ENCODE measurements around the gene CNOT6.
A peak's percentile ranks its signal among the peaks of the same experiment; 100 is the strongest.
"Not testable (repeated sequence)": the region's sequence is repeated elsewhere in the genome, so short reads cannot be mapped to it uniquely, and the experiment has no call there.

Gene CNOT6

DNA sequence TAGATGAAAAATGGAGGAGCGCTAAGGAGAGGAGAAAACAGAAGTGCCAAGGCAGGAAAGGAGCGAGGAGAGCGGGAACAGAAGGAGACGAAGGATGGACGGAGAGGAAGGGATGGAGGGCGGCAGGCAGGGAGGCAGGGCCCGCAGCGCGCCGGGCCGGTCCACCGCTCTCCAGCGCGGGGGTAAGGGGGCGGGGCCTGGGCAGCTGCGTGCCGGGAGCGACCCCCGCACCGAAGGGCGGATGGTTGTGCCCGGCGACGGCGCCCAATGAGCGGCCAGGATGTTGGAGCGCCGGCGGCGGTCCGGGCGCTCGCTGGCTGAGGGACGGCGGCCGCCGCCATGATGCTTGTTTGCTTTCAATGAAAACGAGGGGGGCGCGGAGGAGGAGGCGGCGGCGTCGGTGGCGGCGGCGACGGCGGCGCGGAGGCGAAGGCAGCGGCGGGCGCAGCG lies at the start of gene CNOT6:
Gene CNOT6 (plus strand): TSS at position 320 of the 450 bp plus-strand sequence. CDS start 34,898 bp downstream, outside the sequence.
- DNase-seq, result peak; percentile 96

DNA sequence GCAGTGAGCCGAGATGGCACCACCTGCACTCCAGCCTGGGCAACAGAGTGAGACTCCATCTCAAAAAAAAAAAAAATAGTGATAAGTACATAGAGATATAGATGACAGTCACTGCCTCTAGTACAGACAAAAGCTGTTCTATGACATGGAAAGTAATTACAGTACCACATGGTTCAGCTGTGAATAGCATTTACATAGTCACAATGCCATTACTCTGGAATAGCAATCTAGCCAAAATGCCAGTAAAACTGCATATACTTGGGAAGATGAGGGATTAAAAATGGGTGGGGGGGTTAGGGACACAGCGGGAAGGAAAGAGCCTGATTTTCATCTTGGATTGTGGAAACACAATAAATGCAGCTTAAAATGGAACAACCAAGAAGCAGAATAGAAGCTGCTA lies 39.4 kb upstream of the CNOT6 start:
- no peak for DNase-seq

DNA sequence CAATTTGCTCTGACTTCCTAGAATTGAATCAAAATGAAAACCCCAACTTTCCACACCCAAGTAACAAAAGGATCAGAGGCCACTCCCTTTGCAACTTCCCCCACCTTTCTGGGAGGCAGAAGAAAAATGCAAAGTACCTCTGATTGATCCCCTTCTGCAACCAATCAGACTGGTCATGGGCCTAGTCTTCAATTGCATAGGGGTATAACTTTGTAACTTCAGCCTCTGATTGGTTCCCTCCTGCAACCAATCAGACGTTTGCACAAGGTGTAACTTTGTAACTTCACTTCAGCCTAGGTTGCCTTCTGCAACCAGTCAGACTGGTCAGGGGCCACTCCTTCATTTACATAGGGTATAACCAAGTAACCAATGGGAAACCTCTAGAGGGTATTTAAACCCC lies 38.3 kb upstream of the CNOT6 start:
- DNase-seq, result no peak

DNA sequence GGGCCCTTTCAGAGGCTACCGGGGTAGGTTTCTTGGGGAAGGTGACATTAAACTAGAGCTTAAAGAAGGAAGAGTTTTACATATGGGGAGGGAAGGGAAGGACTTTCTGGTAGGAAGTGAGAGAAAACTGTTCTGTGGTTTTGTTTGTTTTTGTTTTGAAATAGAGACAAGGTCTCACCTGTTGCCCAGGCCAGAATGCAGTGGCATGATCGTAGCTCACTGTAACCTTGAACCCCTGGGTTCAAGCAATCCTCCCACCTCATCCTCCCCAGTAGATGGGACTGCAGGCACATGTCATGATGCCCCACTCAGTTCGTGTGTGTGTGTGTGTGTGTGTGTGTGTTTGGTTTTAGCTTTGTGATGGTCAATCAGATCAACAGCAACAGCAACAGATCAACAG lies 37.4 kb upstream of the CNOT6 start:
- no peak for DNase-seq

DNA sequence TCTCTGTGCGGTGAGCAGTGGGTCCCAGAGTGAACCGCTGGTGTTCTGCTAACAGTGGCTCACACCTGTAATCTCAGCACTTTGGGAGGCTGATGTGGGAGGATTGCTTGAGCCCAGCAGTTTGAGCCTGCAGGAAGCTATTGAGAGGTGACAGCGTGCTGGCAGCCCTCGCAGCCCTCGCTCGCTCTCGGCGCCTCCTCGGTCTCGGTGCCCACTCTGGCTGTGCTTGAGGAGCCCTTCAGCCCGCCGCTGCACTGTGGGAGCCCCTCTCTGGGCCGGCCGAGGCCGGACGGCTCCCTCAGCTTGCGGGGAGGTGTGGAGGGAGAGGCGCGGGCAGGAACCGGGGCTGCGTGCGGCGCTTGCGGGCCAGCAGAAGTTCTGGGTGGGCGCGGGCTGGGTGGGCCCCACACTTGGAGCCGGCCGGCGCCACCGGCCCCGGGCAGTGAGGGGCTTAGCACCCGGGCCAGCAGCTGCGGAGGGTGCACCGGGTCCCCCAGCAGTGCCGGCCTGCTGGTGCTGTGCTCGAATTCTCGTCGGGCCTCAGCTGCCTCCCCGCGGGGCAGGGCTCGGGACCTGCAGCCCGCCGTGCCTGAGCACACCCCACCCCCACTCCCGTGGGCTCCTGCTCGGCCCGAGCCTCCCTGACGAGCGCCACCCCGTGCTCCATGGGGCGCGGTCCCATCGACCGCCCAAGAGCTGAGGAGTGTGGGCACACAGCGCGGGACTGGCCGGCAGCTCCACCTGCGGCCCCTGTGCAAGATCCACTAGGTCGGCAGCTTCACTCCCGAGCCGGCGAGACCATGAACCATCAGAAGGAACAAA lies 35.1 kb upstream of the CNOT6 start:
- DNase-seq, result not testable (repeated sequence)

DNA sequence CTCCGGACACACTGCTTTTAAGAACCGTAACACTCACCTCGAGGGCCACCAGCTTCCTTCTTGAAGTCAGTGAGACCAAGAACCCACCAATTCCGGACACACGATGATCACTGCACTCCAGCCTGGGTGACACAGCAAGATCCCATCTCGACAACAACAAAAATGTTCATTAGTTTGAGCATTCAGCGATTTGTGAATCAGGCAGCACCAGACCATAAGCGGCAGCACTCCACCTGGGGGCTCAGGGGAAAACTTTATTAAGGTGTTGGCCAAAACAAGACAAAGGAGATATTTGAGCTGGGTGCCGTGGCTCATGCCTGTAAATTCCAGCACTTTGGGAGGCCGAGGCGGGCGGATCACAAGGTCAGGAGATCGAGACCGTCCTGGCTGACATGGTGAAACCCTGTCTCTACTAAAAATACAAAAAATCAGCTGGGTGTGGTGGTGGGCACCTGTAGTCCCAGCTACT lies 34.5 kb upstream of the CNOT6 start:
- not testable (repeated sequence) for DNase-seq

DNA sequence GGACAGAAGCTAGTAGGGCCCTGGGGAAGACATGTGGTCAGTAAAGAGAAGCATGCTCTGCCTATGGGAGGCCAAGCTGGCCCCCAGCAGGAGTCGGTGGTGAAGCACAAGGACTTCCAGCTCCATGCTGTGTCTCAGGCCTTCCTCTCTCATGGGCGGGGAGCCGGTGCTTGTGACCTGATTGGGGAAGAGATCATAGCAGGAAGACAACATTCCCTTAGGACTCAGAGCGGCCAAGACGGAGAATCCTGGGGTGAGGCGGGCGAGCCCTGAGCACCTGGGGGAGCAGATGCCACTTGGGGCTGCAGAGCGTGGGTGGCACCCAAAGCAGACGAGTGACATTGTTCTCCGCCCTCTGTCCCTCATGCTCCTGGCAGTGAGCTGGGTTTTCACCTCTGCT lies 33.3 kb upstream of the CNOT6 start:
- DNase-seq, result no peak

DNA sequence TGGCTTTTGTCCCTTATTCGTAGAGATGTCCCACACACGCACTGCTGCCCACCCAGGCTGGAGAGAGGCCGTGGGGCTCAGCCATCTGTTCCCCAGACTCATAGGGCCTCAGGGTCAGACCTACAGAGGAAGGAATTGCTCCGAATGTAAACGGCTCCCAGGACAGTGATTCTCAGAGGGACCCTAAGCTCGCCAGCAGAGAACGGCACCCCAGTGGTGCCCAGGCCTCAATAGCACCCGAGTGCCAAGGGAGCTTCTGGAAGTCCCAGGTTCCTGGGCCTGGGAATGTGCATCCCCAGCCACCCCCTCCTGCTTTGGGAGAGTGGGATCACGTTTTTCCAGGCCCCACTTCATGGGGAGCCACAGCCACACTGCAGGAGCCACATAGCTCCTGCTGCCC lies 32.9 kb upstream of the CNOT6 start:
- DNase-seq, result no peak

DNA sequence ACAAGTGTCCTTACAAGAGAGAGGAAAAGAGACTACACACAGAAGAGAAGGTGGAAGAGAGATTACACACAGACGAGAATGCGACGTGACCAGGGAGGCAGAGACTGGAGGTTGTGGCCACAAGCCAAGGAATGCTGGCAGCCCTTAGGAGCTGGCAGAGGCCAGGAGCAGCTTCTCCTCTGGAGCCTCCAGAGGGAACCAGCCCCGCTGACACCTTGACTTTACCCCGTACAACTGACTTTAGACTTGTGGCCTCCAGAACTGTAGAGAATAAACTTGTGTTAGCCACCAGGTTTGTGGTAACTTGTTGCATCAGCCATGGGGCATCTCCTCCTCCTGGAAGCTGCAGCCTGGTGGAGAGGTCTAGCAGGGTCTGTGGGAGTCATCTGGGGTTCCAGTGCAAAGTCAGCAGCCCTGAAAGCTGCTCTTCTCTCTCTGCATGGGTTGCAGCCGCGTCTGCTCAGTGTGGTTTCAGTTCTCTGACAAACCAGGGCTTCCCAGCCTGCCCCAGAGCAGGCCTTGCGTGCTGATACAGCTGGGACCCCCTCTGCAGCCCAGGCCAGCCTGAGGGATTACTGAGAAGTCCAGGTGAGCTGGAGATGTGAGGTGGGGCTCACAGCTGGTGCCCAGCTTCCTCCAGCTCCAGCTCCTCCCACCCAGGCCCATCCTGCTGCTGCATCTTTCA lies 30.8 kb upstream of the CNOT6 start:
- DNase-seq, result no peak

DNA sequence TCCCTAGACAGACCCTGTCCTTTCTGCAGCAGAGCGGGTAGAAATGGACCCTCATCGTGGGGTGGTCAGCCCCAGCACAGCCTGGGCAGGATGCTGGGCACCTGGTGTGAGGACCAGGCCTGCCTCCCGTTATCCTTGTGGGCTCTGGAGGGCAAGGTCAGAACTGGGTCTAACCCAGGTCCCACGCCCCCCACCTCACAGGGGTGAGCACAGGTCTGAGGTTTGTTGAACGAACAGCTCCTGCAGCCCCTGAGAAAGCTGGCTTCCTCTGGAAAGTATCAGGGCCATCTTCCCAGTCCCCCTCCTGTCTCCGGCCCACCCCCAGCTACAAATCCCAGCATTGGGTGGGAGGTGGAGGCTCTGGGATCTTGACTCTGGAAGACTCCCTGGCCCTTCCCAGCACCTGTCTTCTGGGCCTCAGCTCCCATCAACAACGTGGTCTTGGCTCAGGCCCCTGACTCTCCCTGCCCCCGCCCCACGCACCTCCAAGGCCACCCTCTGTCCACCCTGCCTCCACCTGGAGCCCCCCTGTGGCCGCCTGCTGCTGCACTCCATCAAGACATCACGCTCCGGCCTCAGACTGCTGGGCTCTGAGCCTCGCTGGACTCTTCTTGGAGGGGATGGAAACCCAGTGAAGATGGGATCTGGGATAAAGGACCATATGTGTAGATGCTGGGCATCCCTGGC lies 30.1 kb upstream of the CNOT6 start:
- no peak for DNase-seq

DNA sequence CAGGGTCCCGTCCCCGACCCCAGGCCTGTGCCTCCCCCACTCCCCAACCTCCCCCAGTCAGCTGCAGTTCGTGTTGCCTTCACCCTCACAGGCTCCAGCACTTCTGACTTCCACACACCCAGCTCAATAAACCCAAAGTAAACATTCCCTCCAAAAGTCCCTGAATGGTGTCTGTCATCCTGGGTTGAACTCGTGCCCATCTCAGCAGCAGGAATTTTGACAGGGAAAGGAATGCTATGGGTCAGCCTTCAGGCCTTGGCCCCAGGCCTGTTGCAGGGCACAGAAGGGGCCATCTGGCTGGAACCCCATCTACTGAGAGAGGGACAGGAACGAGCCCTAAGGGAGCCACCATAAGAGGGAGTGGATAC lies 29.6 kb upstream of the CNOT6 start:
- DNase-seq, result no peak

DNA sequence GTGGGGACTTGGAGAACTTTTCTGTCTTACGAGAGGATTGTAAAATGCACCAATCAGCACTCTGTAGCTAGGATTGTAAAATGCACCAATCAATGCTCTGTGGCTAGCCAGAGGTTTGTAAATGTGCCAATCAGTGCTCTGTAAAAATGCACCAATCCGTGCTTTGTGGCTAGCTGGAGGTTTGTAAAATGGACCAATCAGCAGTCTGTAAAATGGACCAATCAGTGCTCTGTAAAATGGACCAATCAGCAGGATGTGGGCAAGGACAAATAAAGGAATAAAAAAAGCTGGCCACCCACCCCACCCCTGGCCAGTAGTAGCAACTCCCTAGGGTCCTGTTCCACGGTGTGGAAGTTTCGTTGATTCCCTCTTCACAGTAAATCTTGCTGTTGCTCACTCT lies 29.1 kb upstream of the CNOT6 start:
- not testable (repeated sequence) for DNase-seq

DNA sequence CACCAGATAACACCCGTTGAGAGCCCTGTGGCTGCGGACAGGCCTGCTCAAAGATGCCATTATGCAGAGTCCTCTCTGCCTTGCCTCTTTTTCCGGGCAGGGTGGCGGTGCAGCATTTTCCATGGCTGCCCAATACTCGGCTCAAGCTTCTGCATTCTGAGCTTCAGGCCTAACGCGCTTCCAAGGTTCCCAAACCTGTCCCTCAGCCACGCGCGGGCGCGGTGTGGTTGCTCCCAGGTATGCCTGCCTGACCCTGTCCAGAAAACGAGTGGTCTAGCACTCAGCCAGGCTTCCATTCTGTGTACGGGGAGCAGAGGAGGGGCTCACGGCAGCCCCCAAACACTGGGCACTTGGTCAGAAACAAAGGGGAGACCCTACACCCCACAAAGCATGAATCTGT lies 27.9 kb upstream of the CNOT6 start:
- no peak for DNase-seq

DNA sequence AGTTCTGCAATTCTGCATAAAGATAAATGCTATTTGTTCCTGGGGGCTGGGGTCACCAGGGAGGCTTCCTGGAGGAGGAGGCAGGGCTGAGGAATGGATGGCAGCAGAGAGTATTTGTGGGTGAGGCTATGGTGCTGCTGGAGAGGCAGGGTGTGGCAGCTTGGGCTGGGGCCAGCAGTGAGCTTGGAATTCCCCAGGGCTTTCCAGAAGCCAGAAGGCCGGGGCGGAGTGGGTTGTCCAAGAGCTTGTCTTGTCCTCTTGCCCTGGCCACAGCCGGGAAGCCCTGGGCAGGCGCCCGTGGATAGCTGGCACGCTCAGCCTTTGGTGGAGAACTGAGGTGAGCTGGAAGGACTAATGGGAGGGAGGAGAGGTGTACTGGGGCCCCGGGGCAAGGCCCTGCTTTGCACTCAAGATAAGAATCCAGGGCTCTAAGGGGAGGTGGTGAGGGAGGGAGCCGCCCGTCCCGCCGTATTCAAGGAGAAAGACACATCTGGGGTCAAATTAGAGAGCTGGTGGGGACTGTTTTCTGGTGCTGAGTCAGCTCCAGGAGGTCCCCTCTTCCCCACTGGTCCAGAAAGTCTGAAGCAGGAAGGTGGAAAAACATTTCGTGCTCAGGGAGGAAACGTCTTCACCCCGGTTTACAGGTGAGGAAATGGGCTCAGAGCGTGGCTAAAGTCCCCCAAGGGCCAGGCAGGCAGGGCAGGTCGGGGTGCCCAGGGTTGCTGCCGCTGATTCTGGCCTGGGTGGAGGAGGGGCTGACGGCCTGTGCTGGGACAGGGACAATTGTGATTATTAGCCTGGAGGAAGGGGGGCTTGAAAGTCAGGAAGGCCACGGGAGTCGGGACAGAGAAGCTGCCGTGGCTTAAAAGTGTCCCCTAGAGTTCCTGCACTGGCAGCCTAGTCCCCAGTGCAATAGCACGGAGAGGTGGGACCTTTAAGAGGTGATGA lies 26.9 kb upstream of the CNOT6 start:
- no peak for DNase-seq

DNA sequence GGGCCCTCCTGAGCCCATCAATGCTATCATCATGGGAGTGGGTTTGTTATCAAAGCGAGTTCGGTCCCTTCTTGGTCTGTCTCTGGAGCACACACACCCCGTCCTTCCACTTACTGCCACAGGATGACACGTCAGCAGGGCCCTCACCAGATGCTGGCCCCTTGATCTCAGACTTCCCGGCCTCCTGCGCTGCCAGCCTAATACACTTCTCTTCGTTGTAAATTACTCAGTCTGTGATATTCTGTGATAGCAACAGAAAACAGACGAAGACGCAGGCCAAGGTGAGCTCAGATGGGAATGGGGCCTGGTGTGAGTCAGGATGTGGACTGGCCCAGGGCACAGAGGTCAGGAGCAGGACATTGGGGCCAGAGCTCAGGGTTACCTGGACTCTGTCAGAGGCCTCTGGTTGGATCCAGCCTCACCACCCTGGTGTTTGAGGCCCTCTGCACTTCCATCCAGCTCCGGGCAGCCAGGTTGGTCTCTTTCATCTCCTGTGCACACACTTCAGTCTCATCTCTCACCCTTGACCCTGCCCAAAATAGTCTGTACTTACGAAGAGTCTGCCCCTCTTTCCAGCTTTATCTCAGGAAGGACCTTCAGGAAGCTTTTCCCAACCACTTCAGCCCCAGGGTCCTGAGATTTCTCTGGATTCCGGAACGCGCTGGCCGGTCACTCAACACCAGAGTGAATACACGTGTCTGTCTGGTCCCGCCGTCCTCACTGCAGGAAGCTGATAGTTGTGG lies 26.0 kb upstream of the CNOT6 start:
- no peak for DNase-seq

DNA sequence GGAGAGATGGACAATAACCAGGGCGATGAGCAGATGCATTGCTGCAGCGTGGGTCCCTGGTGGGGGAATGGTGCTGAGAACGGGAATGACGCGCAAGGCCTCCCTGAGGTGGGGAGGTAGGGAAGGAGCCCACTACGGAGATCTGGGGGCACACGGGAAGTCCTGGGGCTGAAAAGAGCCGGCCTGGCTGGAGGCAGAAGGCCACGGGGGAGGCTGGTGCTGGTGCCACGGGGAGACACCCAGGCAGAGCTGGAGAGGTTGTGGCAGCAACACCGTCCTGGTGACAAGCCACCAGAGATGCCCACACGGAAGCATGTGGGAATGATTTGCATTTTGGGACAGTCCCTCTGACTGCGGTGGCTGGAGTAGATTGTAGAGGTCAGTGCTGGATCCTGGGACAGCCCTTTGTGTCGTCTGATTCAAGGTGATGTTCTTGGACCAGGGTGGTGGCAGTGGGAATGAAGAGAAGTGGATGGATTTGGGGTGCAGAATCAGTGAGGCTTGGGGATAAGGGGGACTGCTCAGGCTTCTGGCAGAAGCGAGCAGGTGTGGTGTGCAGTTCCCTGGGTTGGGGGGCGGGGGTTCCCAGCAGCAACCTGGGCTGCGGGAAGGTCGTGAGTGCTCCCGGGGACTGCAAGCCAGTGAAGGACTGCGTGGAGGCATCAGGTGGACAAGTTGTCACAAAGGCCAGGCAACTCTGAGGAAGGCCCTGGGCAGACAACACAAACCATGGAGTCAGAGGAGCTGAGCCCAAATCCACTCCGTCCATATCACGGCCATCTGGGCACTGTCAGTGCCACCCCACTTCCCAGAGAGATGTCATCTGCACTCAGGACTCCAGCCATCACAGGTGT lies 25.2 kb upstream of the CNOT6 start:
- DNase-seq, result no peak

DNA sequence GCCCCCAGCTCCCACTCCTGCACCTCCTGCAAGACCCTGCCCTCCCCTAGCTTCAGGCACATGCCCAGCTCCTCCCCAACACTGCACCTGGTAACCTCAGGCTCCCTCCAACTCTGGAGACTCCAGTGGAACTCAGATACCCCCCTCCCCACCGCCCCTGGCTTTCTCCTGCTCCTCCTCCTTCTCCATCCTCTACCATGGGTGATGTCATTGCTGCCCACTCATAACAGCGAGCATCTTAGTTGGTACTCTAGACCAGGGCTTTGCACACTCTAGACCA lies 24.7 kb upstream of the CNOT6 start:
- no peak for DNase-seq

DNA sequence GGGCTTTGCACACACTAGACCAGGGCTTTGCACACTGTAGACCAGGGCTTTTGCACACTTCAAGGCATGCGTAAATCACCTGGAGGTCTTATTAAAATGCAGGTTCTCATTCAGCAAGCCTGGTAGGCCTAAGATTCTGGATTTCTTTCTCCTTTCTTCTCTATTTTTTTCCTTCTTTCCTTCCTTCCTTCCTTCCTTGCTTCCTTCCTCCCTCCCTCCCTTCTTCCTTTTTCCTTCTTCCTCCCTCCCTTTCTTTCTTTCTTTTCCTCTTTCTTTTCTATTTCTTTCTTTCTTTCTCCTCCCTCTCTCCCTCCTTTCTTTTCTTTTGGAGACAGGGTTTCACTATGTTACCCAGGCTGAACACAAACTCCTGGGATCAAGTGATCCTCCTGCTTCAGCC lies 24.3 kb upstream of the CNOT6 start:
- DNase-seq, result no peak

DNA sequence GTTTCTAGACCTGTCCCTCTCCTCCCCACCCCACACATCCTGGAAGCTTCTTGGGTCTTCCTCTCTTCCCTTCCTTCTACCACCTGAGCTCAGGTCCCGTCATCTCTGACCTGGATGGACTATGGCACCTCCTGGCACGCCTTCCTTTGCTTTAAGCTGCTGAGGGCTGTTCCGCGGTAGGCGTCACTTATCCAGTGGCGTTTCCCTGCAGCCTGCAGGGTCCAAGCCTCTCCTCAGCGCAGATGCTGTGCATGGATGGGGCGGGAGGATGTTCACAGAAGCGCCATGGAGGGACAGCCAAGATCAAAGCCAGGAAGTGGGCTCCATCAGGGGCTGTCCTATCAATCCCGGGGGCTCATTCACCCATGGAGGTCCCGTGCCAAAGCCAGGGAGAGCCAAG lies 23.8 kb upstream of the CNOT6 start:
- DNase-seq, result no peak

DNA sequence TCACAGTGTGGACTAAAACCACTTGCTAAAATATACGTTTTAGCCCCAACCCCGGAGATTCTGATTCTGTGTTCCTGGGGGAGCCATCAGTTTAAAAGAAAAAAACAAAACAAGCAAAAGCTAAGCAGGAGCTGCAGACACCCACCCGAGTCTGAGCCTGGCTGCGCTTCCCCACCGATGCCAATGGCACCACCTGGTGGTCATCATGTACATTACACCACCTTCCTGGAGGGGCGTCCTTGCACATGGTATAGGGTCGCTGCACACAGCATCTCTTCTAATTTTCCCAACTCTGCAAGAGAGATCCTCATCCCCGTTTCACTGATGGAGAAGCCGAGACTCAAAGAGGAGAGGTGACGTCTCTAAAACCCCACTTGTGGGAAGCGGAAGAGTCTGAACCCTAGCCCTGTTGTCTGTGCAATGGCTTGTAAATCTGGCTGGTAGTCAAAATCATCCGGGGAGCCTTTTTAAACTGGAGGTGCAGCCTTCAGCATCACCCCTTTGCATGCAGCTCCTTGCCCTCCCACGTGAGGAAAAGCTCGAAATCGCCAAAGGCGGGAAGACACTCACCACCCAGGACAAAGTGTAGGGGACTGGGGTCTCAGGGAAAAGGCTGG lies 23.1 kb upstream of the CNOT6 start:
- peak; percentile 80 for DNase-seq

DNA sequence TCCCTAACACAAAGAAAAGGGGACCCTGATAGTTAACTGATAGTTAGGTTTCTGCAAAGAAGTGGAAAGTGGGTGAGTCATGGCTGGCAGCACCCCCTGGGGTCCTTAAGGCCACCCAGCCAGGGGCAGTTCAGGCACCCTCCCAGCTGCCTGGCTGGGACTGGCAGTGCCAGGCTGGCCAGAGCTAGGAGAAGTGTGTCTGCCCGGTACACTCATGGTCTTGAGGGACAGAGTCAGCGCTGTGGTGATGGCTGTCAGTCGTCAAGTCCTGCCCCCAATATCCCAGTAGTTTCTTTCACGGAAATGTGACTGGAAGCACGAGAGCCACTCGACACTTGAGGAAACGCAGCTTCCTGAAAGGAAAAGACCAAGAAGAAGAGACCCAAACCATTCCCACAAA lies 22.3 kb upstream of the CNOT6 start:
- DNase-seq, result no peak

Data from right forelimb (tissue), 1 donor.